IPS-15b (cell line): ENCODE data around the gene NKAIN2.
"Not testable (repeated sequence)": the region's sequence is repeated elsewhere in the genome, so short reads cannot be mapped to it uniquely, and the experiment has no call there.

Experiments used
- H3K27me3 ChIP-seq: one replicate; pipeline ENCODE4 v1.6.1; 2013; ENCODE audit warnings: low read length; ENCODE audit not compliant: control insufficient read depth, insufficient read depth
- H3K36me3 ChIP-seq: one replicate; pipeline ENCODE4 v1.6.1; 2013; ENCODE audit warnings: low read length; ENCODE audit not compliant: control insufficient read depth, insufficient read depth
- H3K4me1 ChIP-seq: one replicate; pipeline ENCODE4 v1.6.1; 2013; ENCODE audit warnings: mild to moderate bottlenecking, low read length; ENCODE audit not compliant: control insufficient read depth, insufficient read depth
- H3K4me3 ChIP-seq: one replicate; pipeline ENCODE4 v1.5.1; 2013; ENCODE audit warnings: low read depth, low read length
- H3K9ac ChIP-seq: one replicate; pipeline ENCODE4 v1.6.1; 2013; ENCODE audit warnings: low read depth, mild to moderate bottlenecking, low read length
- H3K9me3 ChIP-seq: one replicate; pipeline ENCODE4 v1.6.1; 2013; ENCODE audit warnings: mild to moderate bottlenecking, low read length; ENCODE audit not compliant: control insufficient read depth, insufficient read depth

The NKAIN2 gene

GRCh38 chr6:124433387-124434160, 629.9 kb downstream of the NKAIN2 start:
- Histone ChIP-seq H3K9ac (no peak overlapping the region), H3K9me3 (no peaks in the 10 kb centered on the region), H3K27me3 (no peaks in the 10 kb centered on the region), H3K36me3 (no peaks in the 10 kb centered on the region), H3K4me1 (no peaks in the 10 kb centered on the region), H3K4me3 (no peak overlapping the region)

- H3K9ac ChIP-seq, result no peak overlapping the region
- H3K4me3 ChIP-seq, result no peak overlapping the region
- H3K27me3 ChIP-seq, result no peaks in the 10 kb centered on the region
- no peaks in the 10 kb centered on the region for H3K9me3 ChIP-seq
- H3K4me1 ChIP-seq, result no peaks in the 10 kb centered on the region
- no peaks in the 10 kb centered on the region for H3K36me3 ChIP-seq
These were observed 630.8 kb downstream of the NKAIN2 start for GRCh38 chr6:124434421-124434820.

GRCh38 chr6:124436803-124437202, 633.1 kb downstream of the NKAIN2 start:
- no peak overlapping the region for H3K9ac ChIP-seq
- no peak overlapping the region for H3K4me3 ChIP-seq
- H3K36me3 ChIP-seq, result no peaks in the 10 kb centered on the region
- no peaks in the 10 kb centered on the region for H3K4me1 ChIP-seq
- H3K9me3 ChIP-seq, result no peaks in the 10 kb centered on the region
- H3K27me3 ChIP-seq, result no peaks in the 10 kb centered on the region

GRCh38 chr6:124438546-124439065, 634.9 kb downstream of the NKAIN2 start:
- no peaks in the 10 kb centered on the region for H3K4me1 ChIP-seq
- H3K27me3 ChIP-seq, result no peaks in the 10 kb centered on the region
- H3K9me3 ChIP-seq, result no peaks in the 10 kb centered on the region
- no peaks in the 10 kb centered on the region for H3K36me3 ChIP-seq
- H3K9ac ChIP-seq, result no peak overlapping the region
- H3K4me3 ChIP-seq, result no peak overlapping the region

GRCh38 chr6:124441450-124441849, 637.8 kb downstream of the NKAIN2 start:
- H3K9ac ChIP-seq, result no peak overlapping the region
- H3K9me3 ChIP-seq, result no peaks in the 10 kb centered on the region
- no peaks in the 10 kb centered on the region for H3K4me1 ChIP-seq
- no peaks in the 10 kb centered on the region for H3K36me3 ChIP-seq
- no peaks in the 10 kb centered on the region for H3K27me3 ChIP-seq
- no peak overlapping the region for H3K4me3 ChIP-seq

- H3K9me3 ChIP-seq, result no peaks in the 10 kb centered on the region
- H3K4me3 ChIP-seq, result no peak overlapping the region
- H3K36me3 ChIP-seq, result no peaks in the 10 kb centered on the region
- no peak overlapping the region for H3K9ac ChIP-seq
- no peaks in the 10 kb centered on the region for H3K27me3 ChIP-seq
- H3K4me1 ChIP-seq, result no peaks in the 10 kb centered on the region
These were observed 639.9 kb downstream of the NKAIN2 start for GRCh38 chr6:124443541-124443940.

GRCh38 chr6:124445581-124445980, 641.9 kb downstream of the NKAIN2 start:
- H3K36me3 ChIP-seq, result no peaks in the 10 kb centered on the region
- no peaks in the 10 kb centered on the region for H3K27me3 ChIP-seq
- no peak overlapping the region for H3K9ac ChIP-seq
- H3K4me3 ChIP-seq, result no peak overlapping the region
- no peaks in the 10 kb centered on the region for H3K9me3 ChIP-seq
- no peaks in the 10 kb centered on the region for H3K4me1 ChIP-seq

- no peaks in the 10 kb centered on the region for H3K9me3 ChIP-seq
These were observed 643.3 kb downstream of the NKAIN2 start for GRCh38 chr6:124446961-124447360.

GRCh38 chr6:124459268-124459667, 655.6 kb downstream of the NKAIN2 start:
- Histone ChIP-seq H3K27me3 (no peaks in the 10 kb centered on the region), H3K9ac (no peak overlapping the region), H3K4me1 (no peaks in the 10 kb centered on the region), H3K4me3 (no peak overlapping the region), H3K9me3 (no peaks in the 10 kb centered on the region), H3K36me3 (no peaks in the 10 kb centered on the region)

More at GRCh38 chr6:124446961-124447360, 643.3 kb downstream of the NKAIN2 start:
- Histone ChIP-seq H3K9ac (no peak overlapping the region), H3K4me1 (no peaks in the 10 kb centered on the region), H3K4me3 (no peak overlapping the region), H3K27me3 (no peaks in the 10 kb centered on the region), H3K36me3 (no peaks in the 10 kb centered on the region)

- no peak overlapping the region for H3K9ac ChIP-seq
- no peak overlapping the region for H3K4me3 ChIP-seq
- no peaks in the 10 kb centered on the region for H3K27me3 ChIP-seq
- no peaks in the 10 kb centered on the region for H3K4me1 ChIP-seq
- H3K9me3 ChIP-seq, result no peaks in the 10 kb centered on the region
- H3K36me3 ChIP-seq, result no peaks in the 10 kb centered on the region
These were observed 659.1 kb downstream of the NKAIN2 start for GRCh38 chr6:124462750-124463149.

GRCh38 chr6:124463271-124463670, 659.6 kb downstream of the NKAIN2 start:
- Histone ChIP-seq H3K36me3 (no peaks in the 10 kb centered on the region), H3K27me3 (no peaks in the 10 kb centered on the region), H3K4me1 (no peaks in the 10 kb centered on the region), H3K9me3 (no peaks in the 10 kb centered on the region), H3K9ac (no peak overlapping the region), H3K4me3 (no peak overlapping the region)

- not testable (repeated sequence) for H3K9me3 ChIP-seq, H3K4me1 ChIP-seq, H3K4me3 ChIP-seq, H3K36me3 ChIP-seq, H3K27me3 ChIP-seq, H3K9ac ChIP-seq
These were observed 660.9 kb downstream of the NKAIN2 start for GRCh38 chr6:124464600-124464999.
